AG04450 (cell line): ENCODE results near the gene MORN4. TPM values are rescaled to one million over a fixed set of nuclear protein-coding genes. Genes with fewer than 3 reads are reported as not detected.

Experiments used
- CTCF ChIA-PET: fragments of 300-600, 350-600 bp; formaldehyde crosslinking; extraction: SDS; loops from one replicate; lab custom pipeline; 2022; ENCODE audit warnings: antibody characterized with exemption, inconsistent platforms; lab: Charles Lee
- POLR2A ChIA-PET: fragments of 350-600 bp; formaldehyde crosslinking; extraction: SDS; loops from one replicate; lab custom pipeline; 2021; ENCODE audit warnings: antibody characterized with exemption, inconsistent platforms; lab: Yijun Ruan, JAX
- DNase-seq: peaks from one replicate; pipeline ENCODE4 v3.0.0-alpha.2; 2011; ENCODE audit warnings: low read depth, low spot score
- H3K27ac ChIP-seq: one replicate; pipeline ENCODE4 v1.5.1; 2012; ENCODE audit warnings: low read depth, low read length, control low read depth
- H3K27me3 ChIP-seq: one replicate; pipeline ENCODE4 v1.6.0; 2012; ENCODE audit warnings: low read length; ENCODE audit not compliant: control insufficient read depth, insufficient read depth
- H3K4me3 ChIP-seq: 2 replicates; pipeline ENCODE4 v1.5.1; 2011; ENCODE audit warnings: mild to moderate bottlenecking, low read depth, low read length, control low read depth
- H3K9me3 ChIP-seq: 2 replicates; pipeline ENCODE4 v1.5.1; 2012; ENCODE audit warnings: low read length; ENCODE audit not compliant: control insufficient read depth, insufficient read depth
- CTCF ChIP-seq: IDR thresholded peaks from 2 replicates; pipeline ENCODE4 v1.5.1; 2011; ENCODE audit warnings: low read depth, low read length, control low read depth, inconsistent platforms
- polyA plus RNA-seq: library from polyadenylated mRNA; depleted of rRNA; stranded (reverse); fragments of >200 nt; gene quantifications from 2 replicates; pipeline ENCODE4 v1.2.3, GENCODE V29; 2011; rRNA removed

The MORN4 gene
- polyA plus RNA-seq, 1 experiment, result 16.0 TPM

- Histone ChIP-seq H3K27me3 (no peaks in the 10 kb centered on the region), H3K9me3 (no peaks in the 10 kb centered on the region), H3K27ac (no peak overlapping the region), H3K4me3 (no peak overlapping the region)
- CTCF ChIA-PET, result interaction anchor here (0.6 kb wide), 1 partner anchor 9 kb away, joined by 3 read pairs; no protein-coding TSS in a partner anchor
- TF ChIP-seq CTCF, result no peak
- POLR2A ChIA-PET, result no interaction called here
- no peak for DNase-seq
Observed at GRCh38 chr10:97566336-97566996, 66.8 kb downstream of the MORN4 start.

GRCh38 chr10:97564776-97565175 lies 68.5 kb downstream of the MORN4 start:
- Histone ChIP-seq H3K27me3 (no peaks in the 10 kb centered on the region), H3K4me3 (no peak overlapping the region), H3K9me3 (no peaks in the 10 kb centered on the region), H3K27ac (no peak overlapping the region)
- no peak for DNase-seq
- ChIA-PET CTCF (interaction anchor here (1.4 to 2.0 kb wide), 2 partner anchors 10 to 11 kb away, joined by 5 to 6 read pairs; no protein-coding TSS in a partner anchor), POLR2A (no interaction called here)
- TF ChIP-seq CTCF, result no peak

Other genes with a start within 250 kb of the MORN4 start
- gene RRP12, start 232.2 kb downstream of the MORN4 start, polyA plus RNA-seq, result 10.6 and 13.4 TPM in 2 replicates
- 452 and 459 TPM in 2 replicates for gene PGAM1, start 207.3 kb downstream of the MORN4 start, polyA plus RNA-seq
- gene EXOSC1, start 187.5 kb downstream of the MORN4 start, polyA plus RNA-seq, result 47.6 and 50.8 TPM in 2 replicates
- 64.5 and 69.6 TPM in 2 replicates for gene ZDHHC16, start 187.3 kb downstream of the MORN4 start, polyA plus RNA-seq
- 71.5 and 80.2 TPM in 2 replicates for gene MMS19, start 135.1 kb downstream of the MORN4 start, polyA plus RNA-seq
- gene UBTD1, start 134.6 kb downstream of the MORN4 start, polyA plus RNA-seq, result 15.5 and 20.3 TPM in 2 replicates
- 0.05 and 0.06 TPM in 2 replicates for gene ANKRD2, start 60.7 kb downstream of the MORN4 start, polyA plus RNA-seq
- 0.41 and 0.53 TPM in 2 replicates for gene HOGA1, start 49.1 kb downstream of the MORN4 start, polyA plus RNA-seq
- gene C10orf62, start 43.8 kb downstream of the MORN4 start, polyA plus RNA-seq, result not detected in 2 replicates
- 35.6 and 36.1 TPM in 2 replicates for gene PI4K2A, start 7.2 kb upstream of the MORN4 start, polyA plus RNA-seq
- gene AVPI1, start 53.7 kb upstream of the MORN4 start, polyA plus RNA-seq, result 26.5 and 36.9 TPM in 2 replicates
- 65.5 and 76.2 TPM in 2 replicates for gene MARVELD1, start 80.2 kb upstream of the MORN4 start, polyA plus RNA-seq
- 11.1 and 13.5 TPM in 2 replicates for gene ZFYVE27, start 103.6 kb upstream of the MORN4 start, polyA plus RNA-seq
- gene SFRP5, start 138.5 kb upstream of the MORN4 start, polyA plus RNA-seq, result not detected in 2 replicates
- not detected in 2 replicates for gene GOLGA7B, start 216.3 kb upstream of the MORN4 start, polyA plus RNA-seq